Fibroblast of lung (primary cell): ENCODE measurements around the gene MED26.

Experiments
- EZH2 ChIP-seq: IDR thresholded peaks from 2 replicates; pipeline ENCODE4 v1.5.1; 2012; ENCODE audit warnings: low read length, control low read depth, mild to moderate bottlenecking; ENCODE audit errors: missing control alignments
- TF ChIP-seq, protein P1 (sequence below), 2 donors: IDR thresholded peaks in 1 of 2; conservative IDR thresholded peaks in 1 of 2; 1 replicate in 1 of 2; 2 replicates in 1 of 2; pipeline ENCODE4 v1.5.1; 2011 to 2012; ENCODE audit warnings: low read length in 2 of 2, control low read depth in 1 of 2, inconsistent platforms in 1 of 2, low read depth in 1 of 2, mild to moderate bottlenecking in 1 of 2

- TF ChIP-seq EZH2: no peak
- TF ChIP-seq, protein P1, sequence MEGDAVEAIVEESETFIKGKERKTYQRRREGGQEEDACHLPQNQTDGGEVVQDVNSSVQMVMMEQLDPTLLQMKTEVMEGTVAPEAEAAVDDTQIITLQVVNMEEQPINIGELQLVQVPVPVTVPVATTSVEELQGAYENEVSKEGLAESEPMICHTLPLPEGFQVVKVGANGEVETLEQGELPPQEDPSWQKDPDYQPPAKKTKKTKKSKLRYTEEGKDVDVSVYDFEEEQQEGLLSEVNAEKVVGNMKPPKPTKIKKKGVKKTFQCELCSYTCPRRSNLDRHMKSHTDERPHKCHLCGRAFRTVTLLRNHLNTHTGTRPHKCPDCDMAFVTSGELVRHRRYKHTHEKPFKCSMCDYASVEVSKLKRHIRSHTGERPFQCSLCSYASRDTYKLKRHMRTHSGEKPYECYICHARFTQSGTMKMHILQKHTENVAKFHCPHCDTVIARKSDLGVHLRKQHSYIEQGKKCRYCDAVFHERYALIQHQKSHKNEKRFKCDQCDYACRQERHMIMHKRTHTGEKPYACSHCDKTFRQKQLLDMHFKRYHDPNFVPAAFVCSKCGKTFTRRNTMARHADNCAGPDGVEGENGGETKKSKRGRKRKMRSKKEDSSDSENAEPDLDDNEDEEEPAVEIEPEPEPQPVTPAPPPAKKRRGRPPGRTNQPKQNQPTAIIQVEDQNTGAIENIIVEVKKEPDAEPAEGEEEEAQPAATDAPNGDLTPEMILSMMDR (conservative IDR thresholded peaks at IDR 0.05 in 1 of 2, IDR thresholded peaks at IDR 0.05 in 1 of 2; ENCODE audit: low read depth in 1 of 2, low read length in 2 of 2): no peak
Measured at GRCh38 chr19:16532440-16533234, 95.4 kb downstream of the MED26 start.
